A549 (cell line): ENCODE data around the gene RAPGEF4. TPM values are rescaled to one million over a fixed set of nuclear protein-coding genes. Genes with fewer than 3 reads are reported as not detected.
A peak's percentile ranks its signal among the peaks of the same experiment; 100 is the strongest.

Experiments
- ATAC-seq, 2 experiments: fragments of 200-7000 bp in 1 of 2; fragments of >200 bp in 1 of 2; cut with Nextera tagmentation in 1 of 2; cut with Tn5 transposase in 1 of 2; 3 replicates each; pipeline versions ENCODE4 v1.8.0 to v1.9.1; 2018 to 2020; ENCODE audit warnings: mild to moderate bottlenecking in 1 of 2, moderate library complexity in 1 of 2
- CTCF ChIA-PET: fragments of 300-600 bp; sonication (Branson Sonifier 250); formaldehyde crosslinking; extraction: SDS; loops from one replicate; lab custom pipeline; 2021; ENCODE audit warnings: antibody characterized with exemption, inconsistent platforms; lab: Yijun Ruan, JAX
- POLR2A ChIA-PET: fragments of 350-600 bp; formaldehyde crosslinking; extraction: SDS; loops from one replicate; lab custom pipeline; 2021; ENCODE audit warnings: antibody characterized with exemption, inconsistent platforms; lab: Yijun Ruan, JAX
- DNase-seq, 2 experiments: peaks; one replicate each; pipeline versions ENCODE4 v3.0.0 to v3.0.0-alpha.2; 2011 to 2016; ENCODE audit warnings: low read depth in 1 of 2, low spot score in 1 of 2
- FAIRE-seq: peaks from 2 replicates; lab custom pipeline; 2011; peaks lifted over from hg19 to GRCh38; lab: Jason Lieb, UNC
- H3K27ac ChIP-seq, 2 experiments: fragments of >200 bp; sonication (Bioruptor Twin); formaldehyde crosslinking; 3 replicates each; pipeline ENCODE4 v1.5.1; 2016 to 2017
- H3K4me1 ChIP-seq: fragments of >200 bp; sonication (Bioruptor Twin); formaldehyde crosslinking; 3 replicates; pipeline ENCODE4 v1.6.1; 2016
- H3K4me2 ChIP-seq: fragments of >200 bp; sonication (Bioruptor Twin); formaldehyde crosslinking; 3 replicates; pipeline ENCODE4 v1.6.1; 2016
- H3K4me3 ChIP-seq: fragments of >200 bp; sonication (Bioruptor Twin); formaldehyde crosslinking; 3 replicates; pipeline ENCODE4 v1.5.1; 2016
- H3K9me3 ChIP-seq: fragments of >200 bp; sonication (Bioruptor Twin); formaldehyde crosslinking; 3 replicates; pipeline ENCODE4 v1.6.1; 2016
- ATOH8 ChIP-seq: fragments of 250-450 bp; sonication (Bioruptor Pico); IDR thresholded peaks from 2 replicates; pipeline ENCODE4 v1.5.0; 2020; ENCODE audit warnings: low read depth, mild to moderate bottlenecking, moderate library complexity
- BCL3 ChIP-seq: fragments of >200 bp; sonication (Bioruptor Twin); formaldehyde crosslinking; IDR thresholded peaks from 3 replicates; pipeline ENCODE4 v1.6.1; 2016
- CHD4 ChIP-seq: fragments of 200-600 bp; sonication (generic); IDR thresholded peaks from 2 replicates; pipeline ENCODE4 v1.6.1; 2016; ENCODE audit warnings: antibody characterized with exemption, mild to moderate bottlenecking, borderline replicate concordance
- EHF ChIP-seq: fragments of 250-450 bp; sonication (Bioruptor Pico); IDR thresholded peaks from 2 replicates; pipeline ENCODE4 v1.5.0; 2020; ENCODE audit warnings: mild to moderate bottlenecking
- ELK1 ChIP-seq: fragments of 150-350 bp; IDR thresholded peaks from 2 replicates; pipeline ENCODE4 v1.6.1; 2014; ENCODE audit warnings: low read depth, mild to moderate bottlenecking, low read length
- JUN ChIP-seq, 2 experiments: fragments of >200 bp; sonication (Bioruptor Twin); formaldehyde crosslinking; IDR thresholded peaks; 2 replicates in 1 of 2; 3 replicates in 1 of 2; pipeline ENCODE4 v1.6.1; 2016 to 2017
- JUNB ChIP-seq: fragments of >200 bp; sonication (Bioruptor Twin); formaldehyde crosslinking; IDR thresholded peaks from 2 replicates; pipeline ENCODE4 v1.6.1; 2016
- KDM1A ChIP-seq: fragments of 200-600 bp; sonication (generic); IDR thresholded peaks from 2 replicates; pipeline ENCODE4 v1.6.1; 2016; ENCODE audit warnings: low read depth, mild to moderate bottlenecking
- MAX ChIP-seq: IDR thresholded peaks from 2 replicates; pipeline ENCODE4 v1.6.1; 2012
- NR3C1 ChIP-seq: fragments of >200 bp; sonication (Bioruptor Twin); formaldehyde crosslinking; IDR thresholded peaks from 3 replicates; pipeline ENCODE4 v1.6.1; 2017
- PBX3 ChIP-seq: IDR thresholded peaks from 2 replicates; pipeline ENCODE4 v1.6.1; 2012
- POLR2A ChIP-seq: IDR thresholded peaks from 2 replicates; pipeline ENCODE4 v1.6.1; 2012; ENCODE audit warnings: mild to moderate bottlenecking, low read length
- POLR2AphosphoS2 ChIP-seq: conservative IDR thresholded peaks from 2 replicates; pipeline ENCODE4 v1.6.1; 2012; ENCODE audit warnings: low read length, improper control_type of control experiment, inconsistent platforms
- RAD21 ChIP-seq, 2 experiments: fragments of >200 bp in 1 of 2; sonication (Bioruptor Twin) in 1 of 2; formaldehyde crosslinking in 1 of 2; IDR thresholded peaks in 1 of 2; conservative IDR thresholded peaks in 1 of 2; 2 replicates in 1 of 2; 3 replicates in 1 of 2; pipeline ENCODE4 v1.6.1; 2012 to 2018; ENCODE audit warnings: inconsistent platforms in 1 of 2
- RCOR1 ChIP-seq: fragments of 150-350 bp; IDR thresholded peaks from 2 replicates; pipeline ENCODE4 v1.6.1; 2014; ENCODE audit warnings: antibody characterized with exemption, low read length, low read depth
- REST ChIP-seq: fragments of 200-600 bp; sonication (generic); IDR thresholded peaks from 2 replicates; pipeline ENCODE4 v1.6.1; 2016; ENCODE audit warnings: antibody characterized with exemption, mild to moderate bottlenecking, moderate library complexity
- RNF2 ChIP-seq: fragments of 200-600 bp; sonication (generic); IDR thresholded peaks from 2 replicates; pipeline ENCODE4 v1.6.1; 2016; ENCODE audit warnings: low read depth, mild to moderate bottlenecking, antibody characterized with exemption, moderate library complexity, borderline replicate concordance
- TP53 ChIP-seq: fragments of 250-450 bp; sonication (Bioruptor Pico); IDR thresholded peaks from 2 replicates; pipeline ENCODE4 v1.5.0; 2021; ENCODE audit warnings: mild to moderate bottlenecking, moderate library complexity
- ZFP36 ChIP-seq: fragments of 450-650 bp; IDR thresholded peaks from 2 replicates; pipeline ENCODE4 v1.6.1; 2014; ENCODE audit warnings: borderline replicate concordance; ENCODE audit not compliant: partially characterized antibody
- ZSCAN20 ChIP-seq: fragments of 250-450 bp; sonication (Bioruptor Pico); IDR thresholded peaks from 2 replicates; pipeline ENCODE4 v1.8.0; 2022; ENCODE audit warnings: mild to moderate bottlenecking, moderate library complexity
- WGBS: methylation state at CpG from one replicate; pipeline ENCODE4 v1.1.6; 2017; ENCODE audit errors: missing lambda C conversion rate; 5-methylcytosine and 5-hydroxymethylcytosine counted together
- polyA plus RNA-seq, 4 experiments: library from polyadenylated mRNA; depleted of rRNA in 3 of 4; stranded (reverse); fragments of >200 nt; fragmentation: RNase III in 1 of 4; extraction: RNeasy Plus Mini Kit Qiagen cat#74134 plus additional on column Dnase treatment in 1 of 4; gene quantifications; 2 replicates in 3 of 4; 3 replicates in 1 of 4; pipeline ENCODE4 v1.2.3, GENCODE V29; 2011 to 2017

Gene RAPGEF4
- polyA plus RNA-seq, 2 of the 4 experiments (the other 2 are of a cell fraction) = 0.18 to 1.1 TPM

GRCh38 chr2:172893671-172894070 is 158.0 kb downstream of the RAPGEF4 start:
- H3K4me3 ChIP-seq = no peak overlapping the region
- TF ChIP-seq ZFP36 (no peak), ATOH8 (no peak), JUN (IDR thresholded peaks at IDR 0.05) (no peak), TP53 (CRISPR knock-in tag) (no peak), RNF2 (no peak), RCOR1 (no peak), MAX (no peak), ELK1 (no peak), BCL3 (no peak)
- ATAC-seq = peak; percentile 40 to 54; a peak in 3 of 6 replicates
- H3K27ac ChIP-seq = no peak overlapping the region
- no peak for FAIRE-seq
- POLR2A ChIA-PET = no interaction called here
- no peak overlapping the region for H3K4me2 ChIP-seq
- CTCF ChIA-PET = interaction anchor here (1.0 to 1.3 kb wide), 2 partner anchors 14 to 38 kb away, joined by 3 to 4 read pairs; no protein-coding TSS in a partner anchor
- H3K4me1 ChIP-seq = no peaks in the 10 kb centered on the region
- 33% methylated on average over 2 of the region's 2 CpGs for WGBS
- DNase-seq = no peak
- H3K9me3 ChIP-seq = no peaks in the 10 kb centered on the region

- ChIA-PET POLR2A (no interaction called here), CTCF (interaction anchor here (1.3 to 1.6 kb wide), 2 partner anchors 30 to 37 kb away, joined by 3 to 4 read pairs; no protein-coding TSS in a partner anchor)
Measured at GRCh38 chr2:172894689-172895387, 159.2 kb downstream of the RAPGEF4 start.

More at GRCh38 chr2:172894689-172895387, 159.2 kb downstream of the RAPGEF4 start:
- TF ChIP-seq ZSCAN20 = no peak
- no peak for TF ChIP-seq REST
- TF ChIP-seq POLR2AphosphoS2 = no peak
- no peak for TF ChIP-seq RAD21 (conservative IDR thresholded peaks at IDR 0.05 in 1 of 2, IDR thresholded peaks at IDR 0.05 in 1 of 2)
- TF ChIP-seq PBX3 = no peak
- no peak for TF ChIP-seq NR3C1
- no peak for TF ChIP-seq POLR2A
- TF ChIP-seq KDM1A = no peak
- TF ChIP-seq EHF (CRISPR knock-in tag) = no peak
- TF ChIP-seq CHD4 = no peak
- no peak for TF ChIP-seq TP53 (CRISPR knock-in tag)
- TF ChIP-seq ZFP36 = no peak
- TF ChIP-seq JUNB = no peak
- Histone ChIP-seq H3K4me1 (no peaks in the 10 kb centered on the region), H3K4me3 (no peak overlapping the region), H3K27ac (no peak overlapping the region), H3K4me2 (no peak overlapping the region), H3K9me3 (no peaks in the 10 kb centered on the region)
- DNase-seq (no peak), ATAC-seq (no peak), FAIRE-seq (no peak)
- 56% methylated on average over 7 of the region's 7 CpGs for WGBS
